Measurements from ENCODE around the gene HOXA2. TPM values are rescaled to one million over a fixed set of nuclear protein-coding genes. Genes with fewer than 3 reads are reported as not detected.

Gene HOXA2
- total RNA-seq, 2 experiments from 2014 or later: not detected

GRCh38 chr7:27132978-27133377 is 30.5 kb upstream of the HOXA2 start:
- H3K4me3 Mint-ChIP-seq: no peak overlapping the region
- H3K27ac Mint-ChIP-seq: no peak overlapping the region
- H3K4me1 Mint-ChIP-seq: peaks cover 20% of the 10 kb centered on the region
- H3K27me3 Mint-ChIP-seq: peaks cover 77% of the 10 kb centered on the region
- H3K36me3 Mint-ChIP-seq: no peaks in the 10 kb centered on the region
- no peaks in the 10 kb centered on the region for H3K9me3 Mint-ChIP-seq
- DNase-seq: no peak

GRCh38 chr7:27132214-27132613 is 29.7 kb upstream of the HOXA2 start:
- H3K27ac Mint-ChIP-seq: no peak overlapping the region
- peaks cover 18% of the 10 kb centered on the region for H3K4me1 Mint-ChIP-seq
- no peaks in the 10 kb centered on the region for H3K9me3 Mint-ChIP-seq
- peaks cover 77% of the 10 kb centered on the region for H3K27me3 Mint-ChIP-seq
- no peak for DNase-seq
- H3K36me3 Mint-ChIP-seq: no peaks in the 10 kb centered on the region
- H3K4me3 Mint-ChIP-seq: no peak overlapping the region

- peaks cover 72% of the 10 kb centered on the region for H3K27me3 Mint-ChIP-seq
- DNase-seq: no peak
- no peaks in the 10 kb centered on the region for H3K9me3 Mint-ChIP-seq
- peak overlapping the region; percentile 60 for H3K4me3 Mint-ChIP-seq
- no peak overlapping the region for H3K27ac Mint-ChIP-seq
- H3K4me1 Mint-ChIP-seq: peaks cover 16% of the 10 kb centered on the region
- H3K36me3 Mint-ChIP-seq: no peaks in the 10 kb centered on the region
Observed at GRCh38 chr7:27131390-27131819, 28.9 kb upstream of the HOXA2 start.

- peak; percentile 80 for DNase-seq
- H3K4me3 Mint-ChIP-seq: peak within 1 kb of the TSS; percentile 60
- no peaks in the 10 kb centered on the region for H3K36me3 Mint-ChIP-seq
- H3K4me1 Mint-ChIP-seq: peaks cover 16% of the 10 kb centered on the region
- peaks cover 66% of the 10 kb centered on the region for H3K27me3 Mint-ChIP-seq
- no peaks in the 10 kb centered on the region for H3K9me3 Mint-ChIP-seq
- H3K27ac Mint-ChIP-seq: no peak within 1 kb of the TSS
Observed at GRCh38 chr7:27130540-27131389, 28.3 kb upstream of the HOXA2 start, which contains the start of gene HOXA4. HOXA4 (minus strand) TSS chr7:27130757; CDS start chr7:27130733, 24 bp downstream.

GRCh38 chr7:27129729-27130539 is 27.5 kb upstream of the HOXA2 start:
- Mint-ChIP-seq H3K9me3 (no peaks in the 10 kb centered on the region), H3K4me1 (peaks cover 12% of the 10 kb centered on the region), H3K4me3 (no peak overlapping the region), H3K27me3 (peaks cover 63% of the 10 kb centered on the region), H3K27ac (no peak overlapping the region), H3K36me3 (no peaks in the 10 kb centered on the region)
- DNase-seq: no peak

- no peak for DNase-seq
- peaks cover 54% of the 10 kb centered on the region for H3K27me3 Mint-ChIP-seq
- no peaks in the 10 kb centered on the region for H3K9me3 Mint-ChIP-seq
- no peaks in the 10 kb centered on the region for H3K36me3 Mint-ChIP-seq
- no peak overlapping the region for H3K4me3 Mint-ChIP-seq
- H3K4me1 Mint-ChIP-seq: peaks cover 4% of the 10 kb centered on the region
- no peak overlapping the region for H3K27ac Mint-ChIP-seq
Observed at GRCh38 chr7:27128776-27129728, 26.6 kb upstream of the HOXA2 start.

GRCh38 chr7:27128034-27128433 is 25.6 kb upstream of the HOXA2 start:
- DNase-seq: no peak
- H3K27ac Mint-ChIP-seq: no peak overlapping the region
- H3K36me3 Mint-ChIP-seq: no peaks in the 10 kb centered on the region
- no peaks in the 10 kb centered on the region for H3K4me1 Mint-ChIP-seq
- H3K4me3 Mint-ChIP-seq: no peak overlapping the region
- peaks cover 44% of the 10 kb centered on the region for H3K27me3 Mint-ChIP-seq
- H3K9me3 Mint-ChIP-seq: no peaks in the 10 kb centered on the region

GRCh38 chr7:27126596-27127327 is 24.3 kb upstream of the HOXA2 start:
- no peak overlapping the region for H3K4me3 Mint-ChIP-seq
- H3K27me3 Mint-ChIP-seq: peaks cover 34% of the 10 kb centered on the region
- no peaks in the 10 kb centered on the region for H3K4me1 Mint-ChIP-seq
- H3K27ac Mint-ChIP-seq: no peak overlapping the region
- no peaks in the 10 kb centered on the region for H3K9me3 Mint-ChIP-seq
- no peaks in the 10 kb centered on the region for H3K36me3 Mint-ChIP-seq
- DNase-seq: no peak

- Mint-ChIP-seq H3K4me1 (no peaks in the 10 kb centered on the region), H3K9me3 (no peaks in the 10 kb centered on the region), H3K27ac (no peak overlapping the region), H3K36me3 (no peaks in the 10 kb centered on the region), H3K4me3 (no peak overlapping the region), H3K27me3 (peaks cover 28% of the 10 kb centered on the region)
- DNase-seq: no peak
Observed at GRCh38 chr7:27125986-27126394, 23.5 kb upstream of the HOXA2 start.

- no peak for DNase-seq
- Mint-ChIP-seq H3K27me3 (peaks cover 28% of the 10 kb centered on the region), H3K9me3 (no peaks in the 10 kb centered on the region), H3K4me3 (no peak overlapping the region), H3K36me3 (no peaks in the 10 kb centered on the region), H3K27ac (no peak overlapping the region), H3K4me1 (no peaks in the 10 kb centered on the region)
Observed at GRCh38 chr7:27124902-27125689, 22.6 kb upstream of the HOXA2 start.

GRCh38 chr7:27124096-27124901 is 21.8 kb upstream of the HOXA2 start:
- H3K36me3 Mint-ChIP-seq: no peaks in the 10 kb centered on the region
- no peaks in the 10 kb centered on the region for H3K4me1 Mint-ChIP-seq
- DNase-seq: no peak
- H3K4me3 Mint-ChIP-seq: no peak overlapping the region
- no peaks in the 10 kb centered on the region for H3K9me3 Mint-ChIP-seq
- H3K27me3 Mint-ChIP-seq: peaks cover 24% of the 10 kb centered on the region
- no peak overlapping the region for H3K27ac Mint-ChIP-seq

GRCh38 chr7:27123477-27124053 is 21.1 kb upstream of the HOXA2 start:
- Mint-ChIP-seq H3K9me3 (no peaks in the 10 kb centered on the region), H3K27me3 (peaks cover 16% of the 10 kb centered on the region), H3K27ac (no peak overlapping the region), H3K4me3 (no peak overlapping the region), H3K4me1 (no peaks in the 10 kb centered on the region), H3K36me3 (no peaks in the 10 kb centered on the region)
- no peak for DNase-seq

All from activated naive CD8-positive, alpha-beta T cell treated with anti-CD3 and anti-CD28 coated beads for 36 hours (primary cell).